T-helper 9 cell (primary cell): ENCODE data around the gene FAM163B.
A peak's percentile ranks its signal among the peaks of the same experiment; 100 is the strongest.
"Not testable (repeated sequence)": the region's sequence is repeated elsewhere in the genome, so short reads cannot be mapped to it uniquely, and the experiment has no call there.

Experiments
- DNase-seq: peaks from one replicate; pipeline ENCODE4 v3.0.0-alpha.2; 2020

Gene FAM163B

GRCh38 chr9:133639613-133640012 lies 30.4 kb upstream of the FAM163B start:
- no peak for DNase-seq

- DNase-seq: no peak
Measured at GRCh38 chr9:133638711-133639110, 29.5 kb upstream of the FAM163B start.

- DNase-seq: no peak
Measured at GRCh38 chr9:133638076-133638475, 28.9 kb upstream of the FAM163B start.

DNA sequence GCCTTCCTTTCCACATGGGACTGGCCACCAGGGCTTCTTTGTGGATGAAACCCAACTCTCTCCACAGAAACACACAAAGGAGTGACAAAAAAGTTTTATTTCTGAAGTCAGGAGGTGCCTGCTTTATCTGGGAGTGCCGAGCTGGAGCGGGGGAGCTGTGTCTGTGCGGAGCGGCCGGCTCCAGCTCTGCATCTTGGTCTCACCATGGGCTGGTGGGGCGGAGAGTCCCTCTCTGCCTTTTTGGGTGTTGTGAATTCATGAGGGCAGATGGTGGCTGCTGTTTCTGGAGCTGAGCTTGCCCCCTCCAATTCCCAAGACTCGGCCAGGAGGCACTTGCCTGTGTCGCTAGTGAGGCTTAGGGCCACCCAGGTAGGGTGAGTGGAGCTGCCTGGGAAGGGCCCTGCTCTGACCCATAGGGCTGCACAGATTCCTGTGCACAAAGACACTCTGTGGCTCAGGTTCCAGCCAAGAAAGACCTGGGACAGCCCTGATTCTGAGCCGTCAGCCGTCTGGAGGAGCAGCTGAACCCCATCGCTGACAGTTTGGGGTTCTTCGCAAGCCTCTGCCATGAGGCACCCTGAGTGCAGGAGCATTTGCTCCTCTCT lies 28.4 kb upstream of the FAM163B start:
- no peak for DNase-seq

- no peak for DNase-seq
Measured at GRCh38 chr9:133636902-133637301, 27.7 kb upstream of the FAM163B start.

GRCh38 chr9:133635533-133636531 lies 26.6 kb upstream of the FAM163B start, which contains the start of gene DBH:
TSS of gene DBH (plus strand) at chr9:133636363. CDS start at chr9:133636372, 9 bp downstream.
- DNase-seq: no peak

- DNase-seq: no peak
Measured at GRCh38 chr9:133635098-133635497, 25.9 kb upstream of the FAM163B start.

GRCh38 chr9:133634081-133634691 lies 25.0 kb upstream of the FAM163B start:
- DNase-seq: no peak

DNA sequence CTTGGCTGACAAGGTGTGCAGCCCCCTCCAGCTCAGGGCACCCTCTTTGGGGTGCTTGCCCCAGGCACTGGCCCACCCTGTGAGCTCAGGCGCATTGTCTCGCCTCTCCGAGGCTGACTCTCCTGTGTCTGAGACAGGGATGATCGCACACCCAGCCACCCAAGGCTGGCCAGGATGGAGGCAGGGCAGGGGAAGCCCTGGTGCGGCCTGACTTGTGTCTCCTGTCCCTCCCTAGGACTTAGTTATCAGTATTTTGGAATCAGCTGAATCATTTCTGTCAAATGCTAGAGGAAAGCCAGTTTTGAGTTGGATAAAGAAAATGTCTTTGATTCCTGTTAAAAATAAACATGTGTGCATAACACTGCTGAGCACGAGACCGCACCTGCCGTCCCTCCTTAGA lies 24.5 kb upstream of the FAM163B start:
- DNase-seq: no peak

- DNase-seq: no peak
Measured at GRCh38 chr9:133632806-133633680, 23.9 kb upstream of the FAM163B start.

DNA sequence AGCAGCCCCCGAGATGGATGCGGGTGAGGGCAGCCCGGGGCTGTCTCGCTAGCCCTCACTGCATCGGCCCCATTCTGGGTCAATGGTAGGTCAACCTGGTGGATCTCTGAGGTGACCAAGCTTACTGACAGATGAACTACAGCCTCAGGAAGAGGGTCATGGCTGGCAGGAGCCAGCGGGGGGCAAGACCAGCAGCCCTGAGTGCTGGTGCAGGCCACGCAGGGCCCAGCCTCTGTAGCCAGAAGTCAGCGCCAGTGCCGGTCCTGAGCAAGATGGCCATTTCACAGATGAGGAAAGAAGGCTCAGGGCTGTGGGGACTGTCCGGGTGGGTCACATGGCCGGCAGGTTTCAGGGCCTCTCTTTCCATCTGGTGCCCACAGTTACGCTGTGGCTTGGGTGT lies 21.9 kb upstream of the FAM163B start:
- no peak for DNase-seq

DNA sequence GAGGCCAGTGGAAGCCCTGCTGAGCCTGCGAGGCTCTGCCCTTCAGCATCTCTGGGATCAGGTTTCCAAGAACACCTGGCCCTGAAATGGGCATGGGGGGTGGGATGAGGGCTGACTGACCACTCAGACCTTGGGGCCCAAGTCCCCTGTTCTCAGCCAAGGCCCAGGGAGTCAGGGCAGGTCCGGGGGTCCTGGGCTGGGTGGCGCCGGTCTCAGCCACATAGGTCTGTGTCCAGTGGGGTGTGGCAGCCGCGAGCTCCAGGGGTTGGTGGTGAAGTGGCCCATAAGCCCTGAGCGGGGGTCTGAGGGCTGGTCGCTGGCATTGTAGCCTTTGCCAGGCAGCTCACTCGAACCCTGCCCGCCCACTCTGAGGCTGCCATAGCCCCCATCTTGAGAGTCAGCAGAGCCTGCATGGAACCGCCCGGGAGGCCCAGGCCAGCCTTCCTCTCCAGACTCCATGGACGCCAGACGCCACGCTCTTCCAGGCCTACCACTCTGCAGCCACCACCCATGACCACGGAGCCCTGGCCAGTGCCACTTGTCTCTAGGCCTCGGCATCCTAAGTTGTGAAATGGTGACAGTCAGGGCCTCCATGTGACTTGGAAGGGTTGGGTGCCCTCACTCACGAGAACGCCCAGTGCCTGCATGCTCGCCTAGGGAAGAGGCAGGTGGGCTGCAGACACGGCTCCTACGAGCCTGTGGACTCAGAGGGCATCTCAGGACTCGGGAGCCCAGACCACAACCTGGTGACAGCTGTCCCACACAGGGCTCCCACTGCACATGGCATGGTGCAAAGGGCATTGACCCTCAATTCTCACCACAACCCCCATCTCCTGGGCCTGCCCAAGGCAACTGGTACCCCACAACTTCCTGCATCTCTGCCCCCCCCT lies 20.3 kb upstream of the FAM163B start:
- no peak for DNase-seq

DNA sequence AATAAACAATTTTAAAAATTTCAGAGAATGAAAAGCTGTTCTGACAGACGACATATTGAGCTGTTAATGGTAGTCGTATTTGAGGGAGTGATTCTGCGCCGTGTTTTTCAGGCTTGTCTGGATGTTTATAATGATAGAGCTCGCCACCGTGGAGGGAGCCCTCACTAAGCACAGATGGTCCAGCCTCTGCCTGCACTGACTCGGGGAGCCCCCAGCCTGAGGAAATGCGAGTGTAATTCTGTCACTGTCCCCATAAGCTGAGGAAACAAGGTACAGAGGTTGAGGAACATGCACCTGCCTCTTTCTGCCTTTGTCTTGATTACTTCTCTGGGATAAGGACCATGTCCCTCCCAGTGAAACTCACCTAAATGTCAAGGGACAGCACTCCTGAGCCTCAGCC lies 19.6 kb upstream of the FAM163B start:
- DNase-seq: no peak

DNA sequence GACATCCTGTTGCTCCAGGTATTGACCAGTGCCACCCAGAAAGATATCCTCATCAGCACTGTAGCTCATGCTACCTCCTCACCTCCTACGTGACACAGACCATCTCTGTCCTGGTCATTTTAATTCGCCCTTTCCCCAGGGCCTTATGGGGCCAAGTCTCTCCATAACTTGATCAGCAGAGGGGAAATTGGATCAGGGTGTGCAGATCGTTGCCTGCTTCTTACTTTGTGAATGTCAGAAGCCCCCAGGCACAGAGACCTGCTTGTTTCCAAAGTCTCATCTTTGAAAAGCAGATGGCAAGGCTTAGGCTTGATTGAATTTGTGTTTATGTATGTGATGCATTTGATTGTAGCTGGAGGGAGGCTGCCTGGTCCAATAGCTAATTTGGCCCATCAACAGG lies 18.2 kb upstream of the FAM163B start:
- no peak for DNase-seq

DNA sequence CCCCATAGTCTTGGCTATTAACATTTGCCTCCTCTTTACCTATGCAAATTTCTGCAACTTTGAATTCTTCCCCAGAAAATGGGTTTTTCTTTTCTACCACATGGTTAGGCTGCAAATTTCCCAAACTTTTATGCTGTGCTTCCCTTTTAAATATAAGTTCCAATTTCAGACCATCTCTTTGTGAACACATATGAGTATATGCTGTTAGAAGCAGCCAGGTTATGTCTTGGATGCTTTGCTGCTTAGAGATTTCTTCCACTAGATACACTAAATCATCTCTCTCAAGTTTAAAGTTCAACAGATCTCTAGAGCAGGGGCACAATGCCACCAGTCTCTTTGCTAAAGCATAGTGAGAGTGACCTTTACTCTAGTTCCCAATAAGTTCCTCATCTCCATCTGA lies 16.8 kb upstream of the FAM163B start:
- not testable (repeated sequence) for DNase-seq

DNA sequence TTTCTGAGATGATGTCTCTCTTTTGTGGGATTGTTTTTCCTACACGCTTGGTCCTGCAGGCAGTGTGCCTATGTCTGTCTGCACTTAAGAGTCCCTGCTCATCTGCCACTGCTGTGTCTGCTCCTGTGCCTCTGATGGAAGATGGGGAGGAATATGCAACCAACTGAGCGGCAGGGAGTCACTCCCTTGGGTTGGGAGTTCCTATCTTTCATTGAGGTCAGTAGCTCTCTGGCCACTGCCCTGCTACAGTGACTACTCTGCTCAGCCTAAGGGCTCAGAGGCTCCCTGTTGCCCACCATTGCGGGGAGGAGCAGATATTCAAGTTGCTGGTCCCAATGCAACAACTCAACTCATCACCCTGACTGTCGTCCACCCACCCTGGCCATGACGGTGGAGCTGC lies 13.4 kb upstream of the FAM163B start:
- no peak for DNase-seq

GRCh38 chr9:133621725-133622267 lies 12.6 kb upstream of the FAM163B start:
- no peak for DNase-seq

GRCh38 chr9:133619791-133620190 lies 10.6 kb upstream of the FAM163B start:
- peak; percentile 36 for DNase-seq

DNA sequence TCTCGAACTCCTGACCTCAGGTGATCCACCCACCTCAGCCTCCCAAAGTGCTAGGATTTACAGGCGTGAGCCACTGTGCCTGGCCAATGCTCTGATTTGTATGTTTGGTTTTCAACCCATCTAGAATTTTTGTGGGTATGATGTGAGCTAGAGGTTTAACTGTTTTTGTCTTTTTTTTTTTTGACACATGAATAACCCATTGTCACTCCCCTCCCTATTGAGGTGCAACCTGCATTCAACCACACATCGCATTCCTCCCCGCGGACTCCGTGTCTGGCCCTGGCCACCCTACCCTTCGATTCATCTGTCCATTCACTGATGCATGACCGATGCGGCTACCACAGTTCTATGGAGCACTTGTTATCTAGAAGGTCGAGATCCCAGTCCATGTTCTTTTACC lies 9.5 kb upstream of the FAM163B start:
- DNase-seq: no peak

- no peak for DNase-seq
Measured at GRCh38 chr9:133616643-133617405, 7.6 kb upstream of the FAM163B start.
